Epidermal melanocyte (primary cell): ENCODE data around the gene CFHR4.
"Not testable (repeated sequence)": the region's sequence is repeated elsewhere in the genome, so short reads cannot be mapped to it uniquely, and the experiment has no call there.

Experiments
- DNase-seq: peaks from one replicate; pipeline ENCODE4 v3.0.0; 2011; ENCODE audit warnings: low spot score; ENCODE audit not compliant: insufficient read length

The CFHR4 gene

GRCh38 chr1:196887515-196888239 is at the start of gene CFHR4:
CFHR4 (plus strand) TSS chr1:196888052; CDS start chr1:196888151, 99 bp downstream.
- no peak for DNase-seq

- DNase-seq, result not testable (repeated sequence)
Observed at GRCh38 chr1:196849613-196850492, 38.0 kb upstream of the CFHR4 start.

GRCh38 chr1:196856053-196856452 is 31.8 kb upstream of the CFHR4 start:
- DNase-seq, result no peak

- no peak for DNase-seq
Observed at GRCh38 chr1:196857188-196857587, 30.7 kb upstream of the CFHR4 start.

- DNase-seq, result no peak
Observed at GRCh38 chr1:196858811-196859210, 29.0 kb upstream of the CFHR4 start.

- DNase-seq, result no peak
Observed at GRCh38 chr1:196860323-196860884, 27.4 kb upstream of the CFHR4 start.

- no peak for DNase-seq
Observed at GRCh38 chr1:196861429-196861828, 26.4 kb upstream of the CFHR4 start.

GRCh38 chr1:196866974-196867373 is 20.9 kb upstream of the CFHR4 start:
- DNase-seq, result no peak

GRCh38 chr1:196873385-196873784 is 14.5 kb upstream of the CFHR4 start:
- DNase-seq, result no peak

- no peak for DNase-seq
Observed at GRCh38 chr1:196875935-196876334, 11.9 kb upstream of the CFHR4 start.

GRCh38 chr1:196877964-196878363 is 9.9 kb upstream of the CFHR4 start:
- no peak for DNase-seq

GRCh38 chr1:196886560-196886959 is 1.3 kb upstream of the CFHR4 start:
- DNase-seq, result not testable (repeated sequence)

GRCh38 chr1:196890668-196891067 is 2.8 kb downstream of the CFHR4 start:
- no peak for DNase-seq

GRCh38 chr1:196891251-196891650 is 3.4 kb downstream of the CFHR4 start:
- no peak for DNase-seq

- no peak for DNase-seq
Observed at GRCh38 chr1:196896355-196896754, 8.5 kb downstream of the CFHR4 start.

GRCh38 chr1:196897158-196897828 is 9.4 kb downstream of the CFHR4 start:
- DNase-seq, result no peak

GRCh38 chr1:196902344-196902743 is 14.5 kb downstream of the CFHR4 start:
- no peak for DNase-seq

- no peak for DNase-seq
Observed at GRCh38 chr1:196910215-196910614, 22.4 kb downstream of the CFHR4 start.

GRCh38 chr1:196912283-196912682 is 24.4 kb downstream of the CFHR4 start:
- not testable (repeated sequence) for DNase-seq

- not testable (repeated sequence) for DNase-seq
Observed at GRCh38 chr1:196926839-196927238, 39.0 kb downstream of the CFHR4 start.

- not testable (repeated sequence) for DNase-seq
Observed at GRCh38 chr1:196932853-196933252, 45.0 kb downstream of the CFHR4 start.
